GM12878 (cell line): ENCODE measurements around the gene LRP1B. TPM values are rescaled to one million over a fixed set of nuclear protein-coding genes. Genes with fewer than 3 reads are reported as not detected.

Source experiments
- ATAC-seq: fragments of 200-7000 bp; cut with Tn5 transposase; 3 replicates; pipeline ENCODE4 v1.9.1; 2020; ENCODE audit warnings: mild to moderate bottlenecking, moderate library complexity
- BruUV-seq: library from RNA; stranded (reverse); fragments of 400-500 nt; replicated peaks from 2 replicates; lab custom pipeline; 2021; lab: Mats Ljungman, UMichigan
- CTCF ChIA-PET: fragments of 300-600 bp; sonication (Branson Sonifier 250); formaldehyde crosslinking; extraction: SDS; loops from one replicate; lab custom pipeline; 2021; ENCODE audit warnings: inconsistent platforms; lab: Yijun Ruan, JAX
- POLR2A ChIA-PET: fragments of 350-600 bp; formaldehyde crosslinking; extraction: SDS; loops from one replicate; lab custom pipeline; 2021; ENCODE audit warnings: inconsistent platforms; lab: Charles Lee
- RAD21 ChIA-PET: fragments of 300-600 bp; sonication (Branson Sonifier 250); formaldehyde crosslinking; loops from one replicate; lab custom pipeline; 2023; ENCODE audit warnings: antibody characterized with exemption; ENCODE audit not compliant: unreplicated experiment; lab: Charles Lee
- SMC1A ChIA-PET: fragments of 300-600 bp; sonication (Branson Sonifier 250); formaldehyde crosslinking; loops from one replicate; lab custom pipeline; 2023; ENCODE audit not compliant: unreplicated experiment, uncharacterized antibody; lab: Charles Lee
- DNase-seq: peaks from one replicate; pipeline ENCODE4 v3.0.0-alpha.2; 2011; ENCODE audit warnings: low read depth, low spot score
- FAIRE-seq: peaks from 3 replicates; lab custom pipeline; 2011; peaks lifted over from hg19 to GRCh38; lab: Jason Lieb, UNC
- H2AFZ ChIP-seq: 2 replicates; pipeline ENCODE4 v1.6.0; 2011; ENCODE audit warnings: low read depth, low read length, control low read depth; ENCODE audit not compliant: control insufficient read depth
- H3K27ac ChIP-seq: 2 replicates; pipeline ENCODE4 v1.5.1; 2011; ENCODE audit warnings: control low read depth; ENCODE audit not compliant: control insufficient read depth, insufficient read depth
- H3K27me3 ChIP-seq, 2 experiments: replicated peaks in 1 of 2; 2 replicates each; pipeline versions ENCODE4 v1.6.0 to v1.6.1; 2011; ENCODE audit warnings: low read length in 1 of 2; ENCODE audit not compliant: control insufficient read depth in 2 of 2, insufficient read depth in 2 of 2
- H3K36me3 ChIP-seq, 2 experiments: 2 replicates each; pipeline ENCODE4 v1.5.1; 2011; ENCODE audit warnings: low read length in 1 of 2; ENCODE audit not compliant: control insufficient read depth in 2 of 2, insufficient read depth in 2 of 2
- H3K4me1 ChIP-seq: 2 replicates; pipeline ENCODE4 v1.6.1; 2011; ENCODE audit warnings: mild to moderate bottlenecking, low read length, moderate library complexity, mixed read lengths; ENCODE audit not compliant: control insufficient read depth, insufficient read depth
- H3K4me2 ChIP-seq: 2 replicates; pipeline ENCODE4 v1.6.0; 2011; ENCODE audit warnings: control low read depth; ENCODE audit not compliant: control insufficient read depth, insufficient read depth
- H3K4me3 ChIP-seq: fragments of 200-600 bp; sonication (generic); 2 replicates; pipeline ENCODE4 v1.5.1; 2016
- H3K79me2 ChIP-seq: 2 replicates; pipeline ENCODE4 v1.6.0; 2011; ENCODE audit warnings: low read length; ENCODE audit not compliant: control insufficient read depth, insufficient read depth
- H3K9ac ChIP-seq: 2 replicates; pipeline ENCODE4 v1.8.0; 2011; ENCODE audit warnings: low read length, control low read depth, mixed read lengths; ENCODE audit not compliant: control insufficient read depth, insufficient read depth
- H3K9me3 ChIP-seq: replicated peaks from 3 replicates; pipeline ENCODE4 v1.5.1; 2011; ENCODE audit warnings: mild to moderate bottlenecking, low read length; ENCODE audit not compliant: control insufficient read depth, insufficient read depth
- H4K20me1 ChIP-seq: 2 replicates; pipeline ENCODE4 v1.6.0; 2011; ENCODE audit not compliant: control insufficient read depth, insufficient read depth
- BRCA1 ChIP-seq: IDR thresholded peaks from 2 replicates; pipeline ENCODE4 v1.6.1; 2011; ENCODE audit warnings: low read depth, low read length, improper control_type of control experiment
- CEBPB ChIP-seq, 2 experiments: fragments of 150-350 bp in 1 of 2; IDR thresholded peaks; 2 replicates each; pipeline ENCODE4 v1.6.1; 2012 to 2014; ENCODE audit warnings: low read depth in 2 of 2, low read length in 2 of 2, borderline replicate concordance in 1 of 2, inconsistent platforms in 1 of 2
- DPF2 ChIP-seq: fragments of 450-650 bp; IDR thresholded peaks from 2 replicates; pipeline ENCODE4 v1.6.1; 2017; ENCODE audit warnings: mild to moderate bottlenecking
- FOXK2 ChIP-seq: fragments of 450-650 bp; IDR thresholded peaks from 2 replicates; pipeline ENCODE4 v1.6.1; 2017; ENCODE audit warnings: mild to moderate bottlenecking, moderate library complexity
- FOXM1 ChIP-seq: IDR thresholded peaks from 2 replicates; pipeline ENCODE4 v1.6.1; 2012; ENCODE audit warnings: low read depth, mild to moderate bottlenecking, inconsistent platforms, low read length, moderate library complexity
- MEF2B ChIP-seq: fragments of 450-650 bp; IDR thresholded peaks from 2 replicates; pipeline ENCODE4 v1.6.1; 2018; ENCODE audit warnings: mild to moderate bottlenecking, moderate library complexity; ENCODE audit not compliant: partially characterized antibody, poor library complexity, severe bottlenecking
- NFYB ChIP-seq: IDR thresholded peaks from 2 replicates; pipeline ENCODE4 v1.6.1; 2011; ENCODE audit warnings: low read depth, mild to moderate bottlenecking, low read length, improper control_type of control experiment, moderate library complexity; ENCODE audit not compliant: insufficient read depth
- NKRF ChIP-seq: fragments of 450-650 bp; conservative IDR thresholded peaks from 2 replicates; pipeline ENCODE4 v1.6.1; 2017; ENCODE audit warnings: mild to moderate bottlenecking, moderate library complexity
- NRF1 ChIP-seq: conservative IDR thresholded peaks from 2 replicates; pipeline ENCODE4 v1.6.1; 2011; ENCODE audit warnings: mild to moderate bottlenecking, low read depth, low read length, improper control_type of control experiment
- RAD51 ChIP-seq: fragments of 450-650 bp; IDR thresholded peaks from 2 replicates; pipeline ENCODE4 v1.6.1; 2016; ENCODE audit warnings: moderate library complexity, mild to moderate bottlenecking, inconsistent platforms
- RBBP5 ChIP-seq: fragments of 200-600 bp; sonication (generic); conservative IDR thresholded peaks from 2 replicates; pipeline ENCODE4 v1.6.1; 2016
- REST ChIP-seq: IDR thresholded peaks from 2 replicates; pipeline ENCODE4 v1.6.1; 2012; ENCODE audit warnings: mild to moderate bottlenecking, low read depth, low read length
- SP1 ChIP-seq: IDR thresholded peaks from one replicate; pipeline ENCODE4 v1.6.1; 2011; ENCODE audit warnings: low read depth, low read length
- TBL1XR1 ChIP-seq: IDR thresholded peaks from 2 replicates; pipeline ENCODE4 v1.6.1; 2012; ENCODE audit warnings: low read depth, low read length, improper control_type of control experiment
- TCF3 ChIP-seq: IDR thresholded peaks from 2 replicates; pipeline ENCODE4 v1.6.1; 2012; ENCODE audit warnings: low read depth, mild to moderate bottlenecking, low read length, borderline replicate concordance; ENCODE audit not compliant: insufficient read depth
- ZNF24 ChIP-seq: fragments of 450-650 bp; IDR thresholded peaks from 2 replicates; pipeline ENCODE4 v1.6.1; 2017; ENCODE audit warnings: antibody characterized with exemption, mild to moderate bottlenecking
- in situ Hi-C: fragments of 300-500 bp; cut with MboI; formaldehyde crosslinking; loops from 9 replicates; pipeline ENCODE4 v1.14.3; 2018; ENCODE audit warnings: mixed read lengths
- intact Hi-C: fragments of 100-400 bp; cut with micrococcal nuclease; formaldehyde crosslinking; loops from one replicate; pipeline ENCODE4 v1.14.2; 2022; ENCODE audit not compliant: unreplicated experiment
- polyA plus RNA-seq, 11 experiments: library from polyadenylated mRNA; depleted of rRNA in 4 of 11; unstranded in 6 of 11; stranded (reverse) in 5 of 11; fragments of >200 nt; fragmentation: Nextera tagmentation in 4 of 11; fragmentation: Illumina TruSeq in 1 of 11; extraction: Ambion mirVana in 4 of 11; extraction: Trizol in 1 of 11; gene quantifications; 1 replicate in 1 of 11; 2 replicates in 10 of 11; pipeline versions ENCODE4 v1.2.1 to v1.2.3, GENCODE V29; 2011 to 2016; ENCODE audit warnings: inconsistent platforms in 2 of 11, missing spikeins in 2 of 11, low read depth in 1 of 11
- total RNA-seq, 4 experiments: library from RNA; depleted of rRNA in 3 of 4; stranded (reverse); fragments of >200 nt in 3 of 4; fragmentation: Illumina TruSeq in 1 of 4; extraction: Trizol in 1 of 4; gene quantifications; 2 replicates each; pipeline versions ENCODE4 v1.2.1 to v1.2.3, GENCODE V29; 2013 to 2021

Gene LRP1B
- total and polyA plus RNA-seq, 10 of the 15 experiments (the other 5 are each of a cell fraction or from before 2014, with no cell fraction given) = under 0.01 to 0.06 (median 0.03) TPM; not detected in 5

- no peak overlapping the region for H3K4me2 ChIP-seq
- H3K79me2 ChIP-seq = no peaks in the 10 kb centered on the region
- no peaks in the 10 kb centered on the region for H3K4me1 ChIP-seq
- no peaks in the 10 kb centered on the region for H3K9me3 ChIP-seq
- H3K27ac ChIP-seq = no peak overlapping the region
- no peaks in the 10 kb centered on the region for H3K27me3 ChIP-seq
- ChIA-PET CTCF (no interaction called here), RAD21 (no interaction called here), POLR2A (no interaction called here), SMC1A (no interaction called here)
- FAIRE-seq (no peak), ATAC-seq (no peak), DNase-seq (no peak)
- H3K9ac ChIP-seq = no peak overlapping the region
- no TSS peak for BruUV-seq
- TF ChIP-seq RAD51 (no peak), CEBPB (IDR thresholded peaks at IDR 0.05; ENCODE audit: borderline replicate concordance in 1 of 2, low read depth in 2 of 2, low read length in 2 of 2) (no peak), REST (no peak), TBL1XR1 (no peak), TCF3 (no peak), FOXK2 (no peak), SP1 (no peak), DPF2 (no peak), NFYB (no peak), NRF1 (no peak), MEF2B (no peak), NKRF (no peak), RBBP5 (no peak), ZNF24 (no peak), BRCA1 (no peak), FOXM1 (no peak)
- H3K4me3 ChIP-seq = no peak overlapping the region
- in situ Hi-C loops (no loop called here), intact Hi-C loops (no loop called here)
- no peaks in the 10 kb centered on the region for H3K36me3 ChIP-seq
- no peak overlapping the region for H2AFZ ChIP-seq
- no peaks in the 10 kb centered on the region for H4K20me1 ChIP-seq
Observed at GRCh38 chr2:141386168-141386567, 744.6 kb downstream of the LRP1B start.
